Endothelial cell of hepatic sinusoid (primary cell): ENCODE measurements around the gene HRH2.

Experiments used
- in situ Hi-C: cut with HindIII; loops from 2 replicates; pipeline ENCODE4 v1.10.0; 2017; ENCODE audit warnings: low sequenced_read_pairs

Gene HRH2

DNA sequence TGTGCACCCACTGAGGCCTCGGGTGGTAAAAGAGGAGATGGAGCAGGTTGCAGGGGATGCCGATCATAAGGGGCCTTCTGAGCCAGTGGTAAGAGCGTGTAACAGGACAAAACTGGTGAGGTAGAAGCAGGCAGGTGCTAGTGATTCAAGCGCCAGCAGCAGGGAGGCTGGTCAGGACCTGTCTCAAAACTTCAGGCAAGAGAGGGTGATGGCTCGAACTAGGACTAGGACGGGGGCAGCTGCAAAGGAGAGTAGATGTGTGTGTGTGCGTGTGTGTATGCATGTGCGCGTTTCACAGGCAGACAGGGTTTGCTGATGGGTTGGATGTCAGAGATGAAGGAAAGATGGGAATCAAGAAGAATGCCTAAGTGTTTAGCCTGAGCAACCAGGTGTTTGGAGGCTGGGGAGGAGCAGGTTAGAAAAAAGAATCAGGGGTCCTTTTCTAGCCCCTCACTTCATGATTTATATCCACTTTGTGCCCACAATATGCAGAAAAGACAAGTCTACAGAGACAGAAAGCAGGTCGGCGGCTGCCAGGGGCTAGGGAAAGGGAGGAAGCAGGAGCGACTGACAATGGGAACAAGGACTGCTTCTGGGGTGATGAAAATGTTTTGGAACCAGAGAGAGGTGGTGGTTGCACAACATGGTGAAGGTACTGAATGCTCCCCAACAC lies 15.2 kb downstream of the HRH2 start:
- in situ Hi-C loops: no loop called here

GRCh38 chr5:175674731-175675346 lies 17.0 kb downstream of the HRH2 start:
- in situ Hi-C loops: no loop called here

DNA sequence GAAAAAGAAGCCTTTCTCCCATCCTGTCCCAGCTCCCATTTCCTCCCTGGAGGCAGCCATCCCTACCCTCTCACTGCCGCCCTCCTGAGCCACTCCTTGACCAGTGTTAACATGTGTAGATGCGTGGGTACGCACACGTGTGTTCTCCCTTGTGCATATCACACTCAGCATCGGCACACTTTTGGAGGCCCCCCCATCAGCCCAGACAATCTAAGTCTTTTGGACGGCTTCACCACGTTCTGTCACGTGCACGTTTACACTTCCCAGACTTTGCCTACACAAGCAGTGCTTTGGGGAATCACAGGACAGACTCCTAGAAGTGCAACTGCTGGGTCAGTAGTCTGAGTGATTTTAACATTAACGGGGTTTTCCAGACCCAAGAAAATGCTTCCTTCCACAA lies 18.0 kb downstream of the HRH2 start:
- in situ Hi-C loops: no loop called here

DNA sequence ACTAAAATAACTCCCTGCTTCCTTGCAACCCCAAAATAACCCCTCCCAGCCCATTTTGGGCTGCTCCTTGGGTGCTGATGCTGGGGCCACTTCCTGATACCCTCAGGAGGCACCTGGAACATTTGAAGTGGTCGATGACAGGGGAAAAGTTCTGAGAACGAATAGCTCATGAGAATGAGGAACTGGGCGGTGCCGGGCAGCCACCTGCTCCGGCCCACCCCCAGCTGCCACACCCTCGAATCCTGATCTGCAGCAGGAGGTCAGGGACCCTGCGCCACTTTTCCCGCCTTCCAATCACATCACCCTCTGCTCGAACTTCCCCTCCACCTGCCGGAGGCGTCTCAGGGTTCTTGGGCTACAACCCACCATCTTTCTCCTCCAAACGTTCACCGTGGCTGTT lies 19.7 kb downstream of the HRH2 start:
- in situ Hi-C loops: no loop called here

GRCh38 chr5:175678074-175678473 lies 20.2 kb downstream of the HRH2 start:
- in situ Hi-C loops: no loop called here

DNA sequence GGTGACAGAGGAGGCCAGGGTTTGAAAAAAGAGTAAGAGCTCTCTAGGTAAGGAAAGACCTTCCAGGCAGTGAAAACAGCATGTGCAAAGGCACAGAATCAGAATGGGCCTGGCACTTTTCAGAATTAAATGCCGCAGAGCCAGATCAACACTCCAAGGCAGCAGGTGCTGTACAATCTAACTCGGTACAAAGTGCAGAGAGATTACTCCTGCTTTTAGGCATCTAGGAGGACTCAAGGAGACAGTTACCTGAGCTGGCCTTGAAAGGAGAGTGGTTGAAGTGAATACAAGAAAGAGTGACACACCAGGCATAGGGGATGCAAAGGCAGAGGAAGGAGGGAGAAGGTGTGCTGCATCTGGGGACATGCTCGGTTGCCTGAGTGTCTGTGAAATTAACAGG lies 21.5 kb downstream of the HRH2 start:
- in situ Hi-C loops: no loop called here

GRCh38 chr5:175680020-175680419 lies 22.1 kb downstream of the HRH2 start:
- in situ Hi-C loops: no loop called here

- in situ Hi-C loops: no loop called here
These were observed 22.6 kb downstream of the HRH2 start for GRCh38 chr5:175680463-175680862.

GRCh38 chr5:175681045-175681967 lies 23.4 kb downstream of the HRH2 start:
- in situ Hi-C loops: no loop called here

GRCh38 chr5:175681968-175682340 lies 24.1 kb downstream of the HRH2 start:
- in situ Hi-C loops: no loop called here

DNA sequence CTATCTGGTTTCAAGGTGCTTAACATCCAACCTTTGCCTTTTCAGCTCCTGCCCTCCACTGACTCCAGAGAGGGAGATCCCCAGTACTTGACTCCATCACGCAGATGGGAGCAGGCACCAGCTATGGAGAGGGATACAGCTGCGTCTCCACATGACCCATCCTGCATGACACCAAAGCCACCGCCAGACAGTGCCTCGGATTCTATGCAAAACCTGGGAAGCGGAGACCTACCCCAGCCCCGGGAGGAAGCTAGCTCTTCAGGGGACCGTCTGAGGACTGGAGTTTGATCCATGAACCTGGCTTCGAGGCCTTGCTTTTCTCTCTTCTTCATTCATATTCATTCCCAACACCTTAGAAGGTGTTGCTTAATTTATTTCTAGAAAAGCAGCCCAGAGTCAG lies 24.8 kb downstream of the HRH2 start:
- in situ Hi-C loops: no loop called here

DNA sequence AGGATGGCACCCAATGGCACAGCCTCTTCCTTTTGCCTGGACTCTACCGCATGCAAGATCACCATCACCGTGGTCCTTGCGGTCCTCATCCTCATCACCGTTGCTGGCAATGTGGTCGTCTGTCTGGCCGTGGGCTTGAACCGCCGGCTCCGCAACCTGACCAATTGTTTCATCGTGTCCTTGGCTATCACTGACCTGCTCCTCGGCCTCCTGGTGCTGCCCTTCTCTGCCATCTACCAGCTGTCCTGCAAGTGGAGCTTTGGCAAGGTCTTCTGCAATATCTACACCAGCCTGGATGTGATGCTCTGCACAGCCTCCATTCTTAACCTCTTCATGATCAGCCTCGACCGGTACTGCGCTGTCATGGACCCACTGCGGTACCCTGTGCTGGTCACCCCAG lies 25.4 kb downstream of the HRH2 start:
- in situ Hi-C loops: no loop called here

GRCh38 chr5:175683921-175684320 lies 26.1 kb downstream of the HRH2 start:
- in situ Hi-C loops: no loop called here

- in situ Hi-C loops: no loop called here
These were observed 27.1 kb downstream of the HRH2 start for GRCh38 chr5:175684931-175685330.

DNA sequence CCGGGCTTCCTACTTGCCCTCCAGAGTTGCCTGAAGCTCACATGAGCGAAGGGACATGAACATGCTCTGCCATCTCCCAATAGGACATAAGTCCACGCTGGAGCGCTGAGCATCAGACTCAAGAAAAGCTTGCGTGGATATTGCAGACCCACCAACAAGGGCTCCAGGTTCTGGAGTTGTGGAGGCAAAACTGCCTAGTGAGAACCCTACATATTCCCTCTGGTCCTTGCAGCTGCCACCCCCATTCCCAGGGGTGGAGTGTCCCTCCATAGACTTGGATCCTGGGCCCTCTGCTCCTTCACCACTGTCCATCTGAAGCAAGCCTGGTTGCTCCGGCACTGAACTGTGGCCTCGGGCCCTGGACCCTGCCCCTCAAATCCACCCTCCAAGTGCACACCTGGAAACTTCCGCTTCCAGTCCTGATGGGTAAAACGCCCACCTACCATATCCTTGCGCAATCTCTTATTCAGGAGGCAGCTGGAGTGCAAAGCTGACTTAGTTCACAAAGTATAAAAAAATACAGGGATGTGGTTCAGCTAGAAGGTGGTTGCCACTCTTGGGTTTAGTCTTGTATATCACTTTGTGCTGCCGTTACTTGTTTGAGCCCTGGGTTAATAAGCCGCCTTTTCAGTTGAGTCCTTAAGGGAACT lies 28.0 kb downstream of the HRH2 start:
- in situ Hi-C loops: no loop called here

- in situ Hi-C loops: no loop called here
These were observed 28.5 kb downstream of the HRH2 start for GRCh38 chr5:175686396-175686795.

- in situ Hi-C loops: no loop called here
These were observed 29.0 kb downstream of the HRH2 start for GRCh38 chr5:175686826-175687225.

GRCh38 chr5:175687231-175687701 lies 29.4 kb downstream of the HRH2 start:
- in situ Hi-C loops: no loop called here

DNA sequence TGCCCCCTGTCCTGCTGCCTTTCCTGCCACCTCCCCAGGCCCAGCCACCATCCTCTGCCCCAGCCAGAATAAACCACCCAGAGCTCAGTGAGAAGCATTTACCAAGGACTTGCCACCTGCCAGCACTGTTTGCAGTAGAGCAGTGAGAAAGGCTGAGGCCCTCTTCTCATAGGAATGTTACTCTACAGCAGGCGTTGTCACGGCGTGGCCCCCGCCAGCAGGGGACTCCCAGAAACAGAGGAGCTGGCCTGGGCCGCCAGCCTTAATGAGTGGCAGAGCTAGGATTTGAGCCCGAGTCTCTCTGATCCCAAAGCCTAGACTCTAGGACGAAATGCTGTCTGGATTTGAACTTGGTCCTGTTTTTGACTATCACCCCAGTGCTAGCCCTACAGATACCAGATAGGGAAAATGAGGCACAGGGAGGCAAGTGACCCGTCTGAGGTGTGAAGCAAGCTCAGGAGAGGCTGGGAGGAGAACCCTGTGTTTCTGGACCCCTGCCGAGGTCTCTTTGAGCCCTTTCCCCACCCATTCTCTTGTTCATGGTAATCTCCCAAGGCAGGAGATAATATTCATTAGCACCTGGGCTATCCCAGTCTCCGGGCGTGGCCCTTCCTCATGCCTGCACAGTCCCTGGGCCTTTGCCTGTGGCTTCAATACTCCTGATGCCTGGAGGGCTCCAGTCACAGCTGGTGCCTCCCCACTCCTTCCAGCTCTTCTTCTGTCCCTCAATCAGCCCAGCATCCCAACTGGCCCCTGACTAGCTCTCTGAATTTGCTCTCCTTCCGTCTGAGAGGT lies 30.7 kb downstream of the HRH2 start:
- in situ Hi-C loops: no loop called here
